Tibial nerve (tissue), 4 donors: Measurements from ENCODE around the gene TEPSIN.

ENCODE experiments used
- CTCF ChIP-seq, 5 experiments: fragments of 200-600 bp in 3 of 5; fragments of 450-650 bp in 2 of 5; sonication (generic) in 3 of 5; IDR thresholded peaks; one replicate each; pipeline ENCODE4 v1.5.1; 2016 to 2019; ENCODE audit warnings: antibody characterized with exemption in 5 of 5, mild to moderate bottlenecking in 3 of 5, moderate library complexity in 2 of 5
- EP300 ChIP-seq, 2 donors: sonication (generic); formaldehyde crosslinking; IDR thresholded peaks; one replicate each; pipeline ENCODE4 v1.6.1; 2017; ENCODE audit warnings: antibody characterized with exemption in 2 of 2, mild to moderate bottlenecking in 1 of 2
- POLR2A ChIP-seq, 2 donors: fragments of 450-650 bp; IDR thresholded peaks; one replicate each; pipeline ENCODE4 v1.6.1; 2017; ENCODE audit warnings: antibody characterized with exemption in 2 of 2, mild to moderate bottlenecking in 2 of 2, moderate library complexity in 2 of 2

GRCh38 chr17:81234506-81234855 lies 4.4 kb downstream of the TEPSIN start:
- TF ChIP-seq CTCF (IDR thresholded peaks at IDR 0.05) (no peak), POLR2A (IDR thresholded peaks at IDR 0.05) (no peak), EP300 (IDR thresholded peaks at IDR 0.05) (no peak)
